HK-2 (cell line): Measurements from ENCODE around the gene PDCD1.
"Not testable (repeated sequence)": the region's sequence is repeated elsewhere in the genome, so short reads cannot be mapped to it uniquely, and the experiment has no call there.

Source experiments
- DNase-seq: peaks from one replicate; pipeline ENCODE4 v3.0.0-alpha.2; 2018; ENCODE audit not compliant: unreplicated experiment

PDCD1 gene

GRCh38 chr2:241834527-241835210, 24.0 kb downstream of the PDCD1 start:
- no peak for DNase-seq

DNA sequence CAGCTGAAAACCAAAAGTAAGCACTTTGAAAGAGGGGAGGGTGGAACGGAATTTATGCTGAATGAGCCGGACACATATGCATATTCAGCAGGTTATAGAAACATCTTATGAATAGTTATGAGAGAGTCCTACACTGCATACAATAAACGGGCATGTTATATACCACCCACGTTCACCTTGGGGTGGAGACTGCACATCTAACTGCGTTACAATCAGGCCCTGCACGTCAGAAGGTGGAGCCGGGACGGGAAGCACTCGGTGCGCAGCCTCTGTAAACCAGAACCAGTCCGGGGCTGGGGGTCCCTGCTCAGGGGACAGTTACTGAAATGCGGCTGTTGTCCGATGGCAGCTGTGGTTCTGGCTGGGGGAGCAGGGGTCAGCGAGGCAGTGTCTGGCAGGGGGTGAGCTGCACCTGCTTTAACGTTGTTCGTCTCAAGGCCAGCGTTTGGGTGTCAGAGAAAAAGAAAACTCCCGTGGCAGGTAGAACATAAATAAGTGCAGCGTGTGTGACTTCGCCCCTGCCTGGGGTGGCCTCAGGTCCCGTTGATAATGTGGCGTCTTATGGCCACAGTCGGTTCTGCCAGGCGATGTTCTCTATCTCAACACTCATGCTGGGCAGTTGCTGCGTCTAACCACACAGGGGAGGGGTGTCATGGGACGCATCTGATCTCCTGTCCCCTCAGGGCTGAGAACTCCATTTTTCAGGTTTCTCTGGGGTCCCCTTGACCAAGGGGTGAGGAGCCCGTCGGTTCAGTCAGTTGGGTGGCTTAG, 24.8 kb downstream of the PDCD1 start:
- not testable (repeated sequence) for DNase-seq

GRCh38 chr2:241833101-241833663, 25.5 kb downstream of the PDCD1 start:
- DNase-seq = no peak

GRCh38 chr2:241827394-241827793, 31.3 kb downstream of the PDCD1 start:
- no peak for DNase-seq

DNA sequence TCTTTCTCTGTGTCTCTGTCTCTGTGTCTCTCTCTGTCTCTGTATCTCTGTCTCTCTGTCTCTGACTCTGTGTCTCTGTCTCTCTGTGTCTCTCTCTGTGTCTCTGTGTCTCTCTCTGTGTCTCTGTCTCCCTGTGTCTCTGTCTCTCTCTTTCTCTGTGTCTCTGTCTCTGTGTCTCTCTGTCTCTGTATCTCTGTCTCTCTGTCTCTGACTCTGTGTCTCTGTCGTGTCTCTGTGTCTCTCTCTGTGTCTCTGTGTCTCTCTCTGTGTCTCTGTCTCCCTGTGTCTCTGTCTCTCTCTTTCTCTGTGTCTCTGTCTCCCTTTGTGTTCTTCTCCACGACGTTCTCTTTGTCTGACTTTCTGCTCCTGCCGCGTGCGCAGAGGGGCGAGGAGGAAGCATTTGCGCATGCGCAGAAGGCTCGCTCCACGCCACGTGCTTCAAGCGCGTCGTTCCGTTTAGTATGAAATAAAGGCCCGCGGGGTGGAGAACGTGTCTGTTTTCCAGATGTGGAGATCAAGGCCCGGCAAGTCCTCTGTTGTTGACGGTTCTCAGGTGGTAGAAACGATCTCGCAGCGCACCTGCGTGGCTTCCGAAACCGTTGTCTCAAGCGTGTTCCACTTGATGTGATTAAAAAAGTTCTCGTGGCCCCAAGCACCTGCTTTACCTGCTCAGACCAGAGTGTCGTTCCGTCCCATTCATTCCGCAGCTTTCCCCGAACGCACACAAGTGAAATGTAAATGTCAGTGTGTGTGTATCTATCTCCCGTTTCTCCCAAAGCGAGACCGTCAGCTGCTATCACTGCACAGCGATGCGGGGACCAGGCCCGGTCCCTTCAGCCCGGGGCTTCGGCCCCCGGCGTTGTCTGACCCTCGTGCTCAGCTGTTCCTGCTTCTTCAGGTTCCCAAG, 34.9 kb downstream of the PDCD1 start:
- DNase-seq = not testable (repeated sequence)

DNA sequence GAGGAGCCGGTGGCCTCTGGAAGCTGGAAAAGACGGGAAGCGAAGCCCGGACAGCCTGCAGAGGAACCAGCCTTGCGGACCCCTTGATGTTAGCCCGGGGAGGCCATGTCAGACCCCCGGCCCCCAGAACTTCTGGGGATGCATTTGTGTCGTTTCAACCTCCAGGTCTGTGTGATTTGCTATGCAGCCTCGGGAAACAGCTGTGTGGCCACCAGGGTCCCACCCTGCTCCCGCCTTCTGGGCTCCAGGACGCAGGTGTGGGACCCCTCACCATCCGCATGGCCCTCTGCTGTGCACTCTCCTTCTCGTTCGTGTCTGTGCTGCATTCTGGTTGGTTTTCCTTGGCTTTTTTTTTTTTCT, 36.5 kb downstream of the PDCD1 start:
- DNase-seq = no peak

GRCh38 chr2:241821460-241822263, 37.0 kb downstream of the PDCD1 start:
- no peak for DNase-seq

DNA sequence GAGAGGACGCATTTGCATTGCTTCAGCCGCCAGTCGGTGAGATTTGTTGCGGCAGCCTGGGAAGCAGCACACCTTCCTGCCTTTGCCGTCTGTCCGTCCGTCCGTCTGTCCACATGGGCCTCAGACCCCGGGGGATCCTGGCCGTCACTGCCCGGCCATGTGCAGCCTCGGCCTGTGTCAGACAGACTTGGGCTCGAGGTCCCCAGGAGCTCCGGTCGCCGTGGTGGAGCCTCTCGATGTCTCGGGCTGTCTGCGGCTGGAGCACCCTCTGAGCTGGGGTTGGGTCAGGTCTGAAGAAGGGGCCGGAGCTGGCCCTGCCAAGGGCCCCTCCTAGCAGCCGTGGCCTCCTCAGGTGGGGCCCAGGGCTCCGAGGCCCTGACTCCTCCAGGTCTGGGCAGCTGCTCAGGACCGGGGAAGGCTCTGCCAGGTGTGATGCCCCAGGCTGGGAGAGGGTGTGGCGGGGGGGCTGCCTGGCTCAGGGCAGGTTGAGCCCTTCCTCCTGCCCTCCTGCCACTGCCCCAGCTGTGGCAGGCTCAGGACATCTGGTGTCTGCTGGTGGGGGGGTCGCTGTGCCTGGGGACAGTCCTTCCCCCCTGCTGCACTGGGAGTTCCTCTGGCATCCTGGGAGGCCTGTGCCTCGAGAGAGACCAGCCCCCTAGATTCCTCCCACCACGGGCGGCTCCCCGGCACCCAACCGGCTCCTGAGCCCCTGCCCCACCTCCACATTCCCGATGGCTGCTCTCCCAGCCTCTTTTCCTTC, 37.9 kb downstream of the PDCD1 start:
- DNase-seq = no peak

DNA sequence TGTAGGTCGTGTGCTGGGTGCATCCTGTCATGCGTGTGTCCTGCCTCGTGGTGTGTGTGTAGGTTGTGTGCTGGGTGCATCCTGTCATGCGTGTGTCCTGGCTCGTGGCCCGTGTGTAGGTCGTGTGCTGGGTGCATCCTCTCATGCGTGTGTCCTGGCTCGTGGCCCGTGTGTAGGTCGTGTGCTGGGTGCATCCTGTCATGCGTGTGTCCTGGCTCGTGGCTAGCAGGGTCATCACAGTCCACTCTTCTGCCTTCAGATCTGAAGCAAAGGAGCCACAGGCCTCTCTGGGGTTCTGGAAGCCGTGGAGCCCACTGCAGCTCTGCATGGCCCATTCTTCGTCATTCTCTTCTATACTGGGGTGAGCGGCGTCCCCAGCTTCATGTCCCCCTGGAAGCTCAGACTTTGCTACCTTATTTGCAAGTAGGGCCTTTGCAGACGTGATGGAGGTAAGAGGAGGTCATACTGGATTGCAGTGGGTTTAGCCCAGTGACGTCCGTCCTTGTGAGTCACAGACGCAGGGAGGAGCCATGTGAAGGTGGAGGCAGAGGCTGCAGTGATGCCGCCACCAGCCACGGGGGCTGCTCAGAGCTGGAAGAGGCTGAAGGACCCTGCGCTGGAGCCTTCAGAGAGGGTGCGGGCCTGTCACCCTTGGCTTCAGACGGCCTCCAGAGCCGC, 38.6 kb downstream of the PDCD1 start:
- not testable (repeated sequence) for DNase-seq

DNA sequence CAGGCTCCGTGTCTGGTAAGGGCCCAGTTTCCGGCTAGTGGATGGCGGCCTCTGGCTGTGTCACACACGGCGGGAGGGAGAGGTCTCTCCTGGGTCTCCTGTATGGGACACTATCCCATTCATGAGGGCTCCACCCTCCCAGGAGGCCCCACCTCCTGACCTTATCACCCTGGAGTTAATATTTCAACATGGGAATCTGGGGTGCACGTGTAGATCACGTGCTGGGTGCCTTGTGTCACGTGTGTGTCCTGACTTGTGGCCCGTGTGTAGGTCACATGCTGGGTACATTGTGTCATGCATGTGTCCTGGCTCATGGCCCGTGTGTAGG, 39.8 kb downstream of the PDCD1 start:
- no peak for DNase-seq

DNA sequence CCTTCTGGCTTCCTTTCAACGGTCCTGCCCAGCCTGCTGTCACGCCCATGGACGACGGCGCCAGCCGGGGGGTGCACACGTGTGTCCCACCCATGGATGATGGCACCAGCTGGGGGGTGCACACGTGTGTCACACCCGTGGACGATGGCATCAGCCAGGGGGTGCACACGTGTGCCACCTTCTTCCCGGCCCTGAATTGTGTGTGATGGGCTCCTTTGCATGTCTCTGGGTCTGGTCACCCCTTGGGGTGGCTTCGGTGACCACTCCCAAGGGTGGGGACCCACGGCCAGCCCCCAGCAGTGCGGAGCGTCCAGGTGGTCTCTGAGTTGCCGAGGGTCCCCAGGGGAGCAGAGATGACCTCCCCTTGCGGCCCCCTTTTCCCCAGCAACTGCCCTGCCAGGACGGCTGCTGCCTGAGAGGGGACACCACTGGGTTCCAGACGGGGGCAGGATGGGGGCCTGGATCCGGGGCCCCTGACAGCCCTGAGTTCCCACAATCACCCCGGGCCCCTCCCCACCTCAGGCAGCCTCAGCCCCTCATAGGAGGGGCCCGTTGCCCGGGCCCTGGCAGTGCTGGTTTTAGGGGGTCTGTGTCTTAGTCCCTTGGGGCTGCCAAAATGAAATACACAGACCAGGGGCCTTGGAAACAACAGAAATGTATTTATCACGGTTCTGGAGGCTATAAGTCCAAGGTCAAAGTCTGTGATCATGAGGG, 40.3 kb downstream of the PDCD1 start:
- DNase-seq = no peak

DNA sequence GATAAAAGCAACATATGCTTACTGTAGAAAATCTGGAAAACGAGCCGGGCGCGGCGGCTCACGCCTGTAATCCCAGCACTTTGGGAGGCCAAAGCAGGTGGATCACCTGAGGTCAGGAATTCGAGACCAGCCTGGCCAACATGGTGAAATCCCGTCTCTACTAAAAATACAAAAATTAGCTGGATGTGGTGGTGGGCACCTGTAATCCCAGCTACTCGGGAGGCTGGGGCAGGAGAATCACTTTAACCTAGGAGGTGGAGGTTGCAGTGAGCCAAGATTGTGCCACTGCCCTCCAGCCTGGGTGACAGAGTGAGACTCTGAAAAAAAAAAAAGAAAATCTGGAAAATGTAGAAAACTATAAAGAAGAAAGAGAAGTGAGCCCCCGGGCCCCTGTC, 40.9 kb downstream of the PDCD1 start:
- DNase-seq = not testable (repeated sequence)

- DNase-seq = no peak
Measured at GRCh38 chr2:241817126-241817820, 41.4 kb downstream of the PDCD1 start.

- no peak for DNase-seq
Measured at GRCh38 chr2:241816431-241817121, 42.1 kb downstream of the PDCD1 start.

DNA sequence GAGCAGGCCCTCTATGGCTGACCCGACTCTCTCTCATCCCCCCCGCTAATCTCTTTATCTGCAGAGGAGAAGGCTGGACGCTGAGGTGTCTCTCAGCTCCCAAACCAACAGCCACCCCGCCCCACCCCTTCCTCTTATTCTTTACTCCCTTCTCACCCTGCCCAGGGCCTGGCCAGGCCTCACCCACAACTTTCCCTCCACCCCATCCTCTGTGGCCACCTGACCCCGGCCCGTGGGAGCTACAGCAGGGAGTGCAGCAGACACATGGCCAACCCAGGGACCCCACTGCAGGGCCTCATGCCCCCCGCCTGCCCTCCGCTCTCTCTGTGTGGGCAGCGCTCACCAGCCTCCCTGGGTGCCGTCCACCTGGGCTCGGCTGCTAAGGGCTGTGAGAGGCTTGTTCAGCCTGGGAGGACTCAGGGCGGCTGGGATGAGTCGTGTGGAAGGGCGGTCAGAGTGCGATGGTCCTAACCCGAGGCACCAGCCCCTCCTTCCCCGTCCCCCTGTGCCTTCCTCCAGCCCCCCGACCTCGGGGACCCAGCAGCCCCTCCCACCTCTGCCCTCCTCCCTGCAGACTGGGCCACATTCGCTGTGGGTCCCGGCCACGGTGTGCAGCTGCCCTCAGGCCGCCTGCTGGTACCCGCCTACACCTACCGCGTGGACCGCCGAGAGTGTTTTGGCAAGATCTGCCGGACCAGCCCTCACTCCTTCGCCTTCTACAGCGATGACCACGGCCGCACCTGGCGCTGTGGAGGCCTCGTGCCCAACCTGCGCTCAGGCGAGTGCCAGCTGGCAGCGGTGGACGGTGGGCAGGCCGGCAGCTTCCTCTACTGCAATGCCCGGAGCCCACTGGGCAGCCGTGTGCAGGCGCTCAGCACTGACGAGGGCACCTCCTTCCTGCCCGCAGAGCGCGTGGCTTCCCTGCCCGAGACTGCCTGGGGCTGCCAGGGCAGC, 42.9 kb downstream of the PDCD1 start:
- no peak for DNase-seq

GRCh38 chr2:241814643-241815476, 43.8 kb downstream of the PDCD1 start:
- no peak for DNase-seq
